ENCODE measurements around the gene CACUL1. TPM values are rescaled to one million over a fixed set of nuclear protein-coding genes. Genes with fewer than 3 reads are reported as not detected.
"Not testable (repeated sequence)": the region's sequence is repeated elsewhere in the genome, so short reads cannot be mapped to it uniquely, and the experiment has no call there.

Gene CACUL1
- total RNA-seq, 1 donor from 2014 or later, result 36.0 TPM

DNA sequence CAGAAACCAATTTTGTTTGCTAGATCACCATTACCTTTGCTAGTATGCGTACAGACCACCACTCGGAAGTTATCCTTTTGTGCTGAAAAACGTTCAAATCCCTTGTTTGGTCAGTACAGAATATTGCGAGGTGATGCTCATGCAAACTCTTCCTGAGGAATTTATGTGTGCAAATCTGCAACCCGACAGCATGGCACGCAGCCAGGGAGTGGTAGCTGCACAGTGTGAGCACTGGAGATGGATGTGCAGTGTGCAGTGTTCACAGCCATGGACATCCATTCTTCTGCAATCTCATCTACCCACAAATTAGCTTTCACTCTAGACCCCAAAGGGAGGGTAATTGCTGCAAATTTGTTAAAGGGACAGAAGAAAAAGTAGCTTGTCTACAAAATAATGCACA lies 72.2 kb downstream of the CACUL1 start:
- DNase-seq, result no peak

GRCh38 chr10:118680197-118680596 lies 74.6 kb downstream of the CACUL1 start:
- no peak for DNase-seq

DNA sequence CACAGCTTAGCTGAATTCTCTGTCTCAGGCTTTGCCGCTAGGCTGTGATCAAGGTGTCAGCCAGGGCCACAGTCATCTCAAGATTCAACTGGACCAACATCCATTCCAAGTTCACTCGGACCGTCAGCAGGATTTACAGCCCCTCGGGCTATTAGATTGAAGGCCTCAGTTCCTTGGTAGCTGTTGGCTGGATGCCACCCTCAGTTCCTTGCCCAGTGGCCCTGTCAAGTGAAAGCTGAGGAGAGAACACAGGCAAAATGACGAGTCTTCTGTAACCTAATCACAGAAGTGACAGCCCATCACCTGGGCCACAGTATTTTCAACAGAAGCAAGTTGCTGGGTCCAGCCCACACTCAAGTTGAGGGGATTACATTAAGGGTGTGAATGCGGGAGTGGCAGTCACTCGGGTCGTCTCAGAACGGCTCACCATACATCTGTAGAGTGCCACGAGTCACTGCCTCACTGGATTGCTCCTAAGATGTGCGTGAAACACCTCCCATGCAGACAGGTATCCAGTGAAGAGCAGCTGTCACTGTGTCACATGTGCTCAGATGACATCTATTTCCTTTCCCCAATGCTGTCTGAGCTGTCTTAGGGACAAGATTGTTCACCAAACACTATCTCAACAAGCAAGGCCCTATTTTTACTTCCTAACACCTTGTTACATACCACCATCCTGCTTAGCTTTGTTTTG lies 80.4 kb downstream of the CACUL1 start:
- no peak for DNase-seq

DNA sequence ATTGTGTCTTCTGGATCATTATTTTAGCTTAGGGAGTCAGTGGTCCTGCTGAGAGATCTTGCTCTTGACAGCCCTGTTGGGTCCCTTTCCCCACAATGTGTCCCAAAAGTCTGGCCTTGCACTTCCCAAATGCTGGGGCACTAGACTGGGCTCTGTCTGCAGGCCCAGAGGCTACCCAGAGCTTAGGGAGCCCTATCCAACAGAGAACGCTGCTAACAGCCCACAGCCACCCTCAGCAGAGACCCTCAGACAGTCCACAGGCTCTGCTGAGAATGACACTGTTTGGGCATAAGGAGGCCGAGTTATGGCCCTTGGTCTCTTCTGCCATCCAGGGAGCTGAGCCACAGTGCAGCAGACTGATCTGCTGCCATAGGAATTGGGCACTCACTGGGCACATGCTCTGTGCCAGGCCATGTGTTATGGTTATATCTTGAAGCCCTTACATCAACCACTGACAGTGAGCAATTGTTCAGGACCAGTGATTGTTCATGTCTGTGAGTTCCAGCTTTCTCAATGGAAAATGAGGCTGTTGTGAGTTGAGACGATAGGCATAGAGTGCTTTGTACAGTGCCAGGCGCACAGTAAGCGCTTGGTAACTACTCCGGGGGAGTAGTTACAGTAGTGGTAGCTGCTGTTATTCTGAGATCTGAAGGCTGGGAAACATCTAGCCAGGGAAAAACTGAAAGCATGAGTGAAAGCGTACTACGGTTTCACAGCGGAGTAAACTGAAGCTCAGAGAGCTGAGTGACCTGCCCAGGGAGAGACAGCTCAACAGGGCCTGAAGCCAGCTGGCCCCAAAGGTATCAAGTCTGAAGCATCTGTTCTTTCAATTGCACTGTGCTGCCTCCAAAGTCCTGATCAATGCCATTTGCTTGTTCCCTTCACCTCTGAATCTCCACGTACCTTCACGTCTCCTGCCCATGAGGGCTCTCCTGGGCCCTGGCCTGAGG lies 81.7 kb downstream of the CACUL1 start:
- no peak for DNase-seq

- no peak for DNase-seq
Observed at GRCh38 chr10:118672153-118672552, 82.6 kb downstream of the CACUL1 start.

GRCh38 chr10:118671221-118671620 lies 83.5 kb downstream of the CACUL1 start:
- DNase-seq, result not testable (repeated sequence)

- DNase-seq, result no peak
Observed at GRCh38 chr10:118670472-118671124, 84.2 kb downstream of the CACUL1 start.

- no peak for DNase-seq
Observed at GRCh38 chr10:118669835-118670234, 84.9 kb downstream of the CACUL1 start.

DNA sequence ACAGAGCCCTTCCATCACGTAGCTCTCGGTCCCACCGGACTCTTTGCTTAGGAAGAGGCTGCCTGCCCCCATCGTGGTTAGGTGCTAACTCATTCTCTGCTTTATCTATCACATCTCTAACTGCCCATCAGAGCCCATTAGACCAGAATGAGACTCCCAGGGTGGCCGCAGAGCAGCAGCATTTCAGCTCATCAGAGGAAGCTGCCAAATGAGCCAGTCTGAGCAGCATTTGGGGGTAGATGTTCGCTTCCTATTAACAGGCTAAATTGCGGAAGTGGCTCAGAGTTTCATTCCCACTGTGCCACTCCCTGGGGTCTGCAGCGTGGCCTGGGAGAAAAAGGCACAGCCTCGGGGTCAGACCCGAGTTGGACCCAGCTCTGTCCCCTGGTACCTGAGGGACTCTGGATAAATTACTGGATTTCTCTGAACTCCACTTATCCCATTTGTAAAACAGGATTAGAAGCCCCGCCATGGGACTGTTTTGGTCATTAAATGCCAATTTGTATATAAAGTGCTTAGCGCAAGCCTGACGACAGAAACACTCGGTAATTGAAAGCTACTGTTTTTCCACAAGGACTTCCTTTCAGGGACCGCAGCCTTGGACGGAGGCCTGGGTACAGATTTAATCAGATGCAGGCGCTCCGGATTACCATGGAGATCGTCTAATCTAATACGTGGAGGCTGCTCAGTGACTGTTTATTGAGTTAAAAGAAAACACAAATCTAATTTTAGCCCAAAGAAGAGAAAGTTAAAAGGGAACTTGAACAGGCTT lies 85.6 kb downstream of the CACUL1 start:
- peak; percentile 68 for DNase-seq

DNA sequence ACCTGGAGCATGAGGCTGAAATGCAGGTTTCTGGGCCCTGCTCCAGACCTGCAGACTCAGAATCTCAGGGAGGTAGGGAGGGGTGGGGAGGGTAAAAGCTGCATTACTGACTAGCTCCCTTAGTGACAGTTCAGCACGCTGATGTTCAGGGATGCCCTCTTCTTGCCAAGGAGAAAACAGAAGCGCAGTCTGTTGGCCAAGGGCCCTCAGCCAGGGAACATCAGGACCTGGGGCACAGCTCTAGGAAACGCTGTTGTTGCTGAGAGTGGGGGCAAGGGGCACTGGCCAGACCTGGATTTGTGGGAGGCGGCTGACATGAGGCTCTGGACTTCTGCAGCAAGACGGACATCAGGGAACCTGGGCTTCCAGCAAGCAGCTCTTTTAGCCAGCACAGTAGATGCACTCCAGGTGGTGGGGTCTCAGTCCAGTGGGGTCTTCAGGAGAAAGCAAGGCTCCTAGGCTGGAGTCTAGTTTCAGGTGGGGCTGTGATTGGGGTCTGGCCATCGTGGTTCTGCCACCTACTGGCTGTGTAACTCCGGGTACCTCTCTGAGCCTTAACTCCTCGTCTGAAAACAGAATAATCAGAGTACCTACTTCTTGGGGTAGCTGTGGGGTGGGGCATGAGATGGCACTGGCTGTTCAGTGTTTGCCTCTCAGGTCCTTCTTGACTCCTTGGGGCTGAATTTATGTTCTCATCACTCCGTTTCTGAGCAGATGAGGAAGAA lies 86.4 kb downstream of the CACUL1 start:
- no peak for DNase-seq

- no peak for DNase-seq
Observed at GRCh38 chr10:118667732-118668131, 87.0 kb downstream of the CACUL1 start.

GRCh38 chr10:118666350-118666749 lies 88.4 kb downstream of the CACUL1 start:
- DNase-seq, result no peak

- no peak for DNase-seq
Observed at GRCh38 chr10:118664321-118664720, 90.4 kb downstream of the CACUL1 start.

DNA sequence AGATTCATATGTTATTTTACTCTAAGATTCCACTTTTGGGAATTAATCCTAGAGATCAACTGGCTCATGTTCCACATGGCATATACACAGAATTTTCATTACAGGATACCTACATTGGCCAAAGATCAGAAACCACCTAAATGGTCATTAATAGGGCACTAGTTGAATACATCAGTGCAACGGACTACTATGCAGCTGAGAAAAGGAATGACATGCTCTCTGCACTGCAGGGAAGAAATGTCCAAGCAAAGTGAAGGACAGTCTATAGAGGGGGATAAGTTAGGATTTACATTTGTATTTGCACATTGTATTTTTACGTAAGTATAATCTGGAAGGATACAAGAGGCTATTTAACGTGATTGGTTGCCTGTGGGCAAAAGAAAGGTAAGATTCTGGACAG lies 91.6 kb downstream of the CACUL1 start:
- no peak for DNase-seq

DNA sequence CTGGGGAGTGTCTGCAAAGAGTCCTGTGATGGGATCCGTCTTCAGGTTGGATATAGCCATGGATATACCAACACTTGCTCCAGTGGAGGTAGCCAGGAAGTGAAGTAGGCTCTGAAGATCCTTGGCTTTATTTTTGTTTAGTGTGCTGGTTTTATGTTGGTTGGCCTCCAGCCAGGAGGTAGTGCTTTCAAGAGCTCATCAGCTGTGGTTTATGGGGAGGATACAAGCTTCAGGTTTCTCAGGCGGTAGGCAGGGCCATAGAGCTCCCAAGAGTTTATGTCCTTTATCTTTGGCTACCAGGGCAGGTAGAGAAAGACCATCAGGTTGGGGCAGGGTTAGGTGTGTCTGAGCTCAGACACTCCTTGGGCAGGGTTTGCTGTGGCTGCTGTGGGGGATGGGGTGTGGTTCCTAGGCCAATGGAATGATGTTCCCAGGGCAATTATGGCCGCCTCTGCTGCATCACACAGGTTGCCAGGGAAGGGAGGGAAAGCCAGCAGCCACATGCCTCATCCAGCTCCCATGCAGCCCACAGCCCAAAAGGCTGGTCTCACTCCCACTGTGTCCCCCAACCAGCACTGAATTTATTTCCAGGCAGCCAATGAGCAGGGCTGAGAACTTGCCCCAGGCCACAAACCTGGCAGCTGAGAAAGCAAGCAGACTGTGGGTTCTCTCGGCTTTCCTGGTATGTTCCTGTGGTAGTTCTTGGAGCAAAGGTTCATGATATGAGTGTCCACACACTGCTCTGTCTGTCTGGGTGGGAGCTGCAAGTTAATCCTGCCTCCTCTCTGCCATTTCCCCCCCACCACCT lies 92.3 kb downstream of the CACUL1 start:
- no peak for DNase-seq

GRCh38 chr10:118658762-118659161 lies 96.0 kb downstream of the CACUL1 start:
- no peak for DNase-seq

- not testable (repeated sequence) for DNase-seq
Observed at GRCh38 chr10:118658168-118658567, 96.6 kb downstream of the CACUL1 start.

DNA sequence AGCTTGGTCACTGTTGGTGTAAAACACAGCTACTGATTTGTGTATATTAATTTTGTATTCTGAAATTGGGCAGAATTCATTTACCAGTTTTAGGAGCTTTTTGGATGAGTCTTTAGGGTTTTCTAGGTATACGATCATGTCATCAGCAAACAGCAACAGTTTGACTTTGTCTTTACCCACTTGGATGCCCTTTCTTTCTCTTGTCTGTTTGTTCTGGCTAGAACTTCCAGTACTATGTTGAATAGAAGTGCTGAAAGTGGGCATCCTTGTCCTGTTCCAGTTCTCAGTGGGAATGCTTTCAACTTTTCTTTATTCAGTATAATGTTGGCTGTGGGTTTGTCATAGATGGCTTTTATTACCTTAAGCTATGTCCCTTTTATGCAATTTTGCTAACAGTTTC lies 109.5 kb downstream of the CACUL1 start:
- DNase-seq, result not testable (repeated sequence)

- DNase-seq, result no peak
Observed at GRCh38 chr10:118642228-118642627, 112.5 kb downstream of the CACUL1 start.

DNA sequence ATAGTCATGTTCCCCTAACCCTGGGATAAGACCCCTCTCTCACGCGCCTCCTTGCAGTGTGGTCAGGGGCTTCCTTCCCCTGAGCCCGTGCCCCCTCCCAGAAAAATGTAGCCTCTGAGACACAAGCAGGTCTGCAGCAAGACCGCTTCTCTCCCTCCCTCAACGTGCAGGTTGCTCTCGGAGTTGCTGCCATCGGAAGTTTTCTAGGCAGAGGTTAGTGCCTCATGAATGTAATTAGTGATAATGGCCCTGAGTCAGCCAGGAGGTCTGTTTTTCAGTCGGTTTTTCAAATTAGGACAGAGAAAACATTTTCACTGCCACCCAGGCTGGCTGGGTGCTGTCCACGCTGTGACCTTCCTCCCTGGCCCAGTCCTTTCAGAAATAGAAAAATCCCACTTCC lies 116.1 kb downstream of the CACUL1 start:
- DNase-seq, result no peak
